OCI-LY7 (cell line): ENCODE results near the gene PHKA2. TPM values are rescaled to one million over a fixed set of nuclear protein-coding genes. Genes with fewer than 3 reads are reported as not detected.

Experiments
- BruUV-seq: library from RNA; stranded (reverse); fragments of 400-500 nt; replicated peaks from 2 replicates; lab custom pipeline; 2021; lab: Mats Ljungman, UMichigan
- CTCF ChIA-PET: fragments of 300-600 bp; sonication (Branson Sonifier 250); formaldehyde crosslinking; loops from one replicate; lab custom pipeline; 2022; ENCODE audit warnings: antibody characterized with exemption; ENCODE audit not compliant: unreplicated experiment; lab: Charles Lee
- POLR2A ChIA-PET: fragments of 300-600 bp; sonication (Branson Sonifier 250); formaldehyde crosslinking; loops from one replicate; lab custom pipeline; 2022; ENCODE audit warnings: antibody characterized with exemption; lab: Charles Lee
- DNase-seq: peaks from one replicate; pipeline ENCODE4 v3.0.0-alpha.2; 2015; ENCODE audit warnings: low spot score
- H2AFZ ChIP-seq: fragments of 200-600 bp; sonication (generic), shearing (Covaris generic); 2 replicates; pipeline ENCODE4 v1.6.1; 2014; ENCODE audit warnings: mild to moderate bottlenecking, antibody characterized with exemption, low read length, moderate library complexity
- H3K27ac ChIP-seq: fragments of 200-600 bp; sonication (generic); 2 replicates; pipeline ENCODE4 v1.5.1; 2014; ENCODE audit warnings: mixed run types, low read depth, mild to moderate bottlenecking, moderate library complexity, low read length, inconsistent platforms; ENCODE audit not compliant: poor library complexity, severe bottlenecking
- H3K36me3 ChIP-seq: fragments of 200-600 bp; sonication (generic); 2 replicates; pipeline ENCODE4 v1.6.1; 2014; ENCODE audit warnings: mild to moderate bottlenecking, antibody characterized with exemption, low read length, moderate library complexity, mixed read lengths; ENCODE audit not compliant: insufficient read depth
- H3K4me1 ChIP-seq: fragments of 200-600 bp; sonication (generic); 2 replicates; pipeline ENCODE4 v1.5.1; 2014; ENCODE audit warnings: mild to moderate bottlenecking, low read length; ENCODE audit not compliant: insufficient read depth, poor library complexity, severe bottlenecking
- H3K4me2 ChIP-seq: fragments of 200-600 bp; sonication (generic); 2 replicates; pipeline ENCODE4 v1.6.1; 2014; ENCODE audit warnings: mild to moderate bottlenecking, low read length
- H3K4me3 ChIP-seq: fragments of 200-600 bp; sonication (generic); 2 replicates; pipeline ENCODE4 v1.5.1; 2014; ENCODE audit warnings: mild to moderate bottlenecking, low read depth, low read length; ENCODE audit not compliant: poor library complexity, severe bottlenecking
- H3K79me2 ChIP-seq: fragments of 200-600 bp; sonication (generic); 2 replicates; pipeline ENCODE4 v1.6.1; 2016; ENCODE audit warnings: low read depth, mild to moderate bottlenecking, low read length, moderate library complexity, mixed read lengths; ENCODE audit not compliant: insufficient read depth
- H3K9me2 ChIP-seq: fragments of 200-600 bp; sonication (generic); 2 replicates; pipeline ENCODE4 v1.6.1; 2016; ENCODE audit warnings: mild to moderate bottlenecking, low read length, mixed read lengths; ENCODE audit not compliant: insufficient read depth
- H3K9me3 ChIP-seq: fragments of 200-600 bp; sonication (generic); 2 replicates; pipeline ENCODE4 v1.6.1; 2014; ENCODE audit warnings: mild to moderate bottlenecking, mixed run types, low read length, mixed read lengths
- H4K20me1 ChIP-seq: fragments of 200-600 bp; sonication (generic); 2 replicates; pipeline ENCODE4 v1.6.1; 2014; ENCODE audit warnings: mild to moderate bottlenecking, antibody characterized with exemption, low read length, moderate library complexity, mixed read lengths; ENCODE audit not compliant: insufficient read depth
- CTCF ChIP-seq: fragments of 200-600 bp; sonication (generic); conservative IDR thresholded peaks from 2 replicates; pipeline ENCODE4 v1.5.1; 2014; ENCODE audit warnings: mild to moderate bottlenecking, antibody characterized with exemption, low read length, moderate library complexity, mixed read lengths
- EZH2phosphoT487 ChIP-seq: fragments of 200-600 bp; sonication (generic); IDR thresholded peaks from 2 replicates; pipeline ENCODE4 v1.6.1; 2018; ENCODE audit warnings: low read depth, borderline replicate concordance, mild to moderate bottlenecking, mixed run types, antibody characterized with exemption, low read length, moderate library complexity, mixed read lengths
- intact Hi-C: fragments of 100-400 bp; cut with micrococcal nuclease; formaldehyde crosslinking; loops from one replicate; pipeline ENCODE4 v1.10.0; 2022; ENCODE audit not compliant: unreplicated experiment
- total RNA-seq, 2 experiments: library from RNA; depleted of rRNA in 1 of 2; stranded (reverse); fragments of >200 nt in 1 of 2; shearing (Covaris generic) in 1 of 2; gene quantifications; 2 replicates each; pipeline ENCODE4 v1.2.3, GENCODE V29; 2014 to 2022

Gene PHKA2
- total RNA-seq, 2 experiments from 2014 or later = 24.1 to 41.4 TPM

- H3K4me1 ChIP-seq = no peaks in the 10 kb centered on the region
- no peaks in the 10 kb centered on the region for H3K9me2 ChIP-seq
- H3K4me3 ChIP-seq = no peak overlapping the region
- no peaks in the 10 kb centered on the region for H3K36me3 ChIP-seq
- TF ChIP-seq EZH2phosphoT487 = no peak
- TF ChIP-seq CTCF = no peak
- H3K79me2 ChIP-seq = no peaks in the 10 kb centered on the region
- no peak overlapping the region for H3K4me2 ChIP-seq
- DNase-seq = no peak
- H2AFZ ChIP-seq = no peak overlapping the region
- H3K27ac ChIP-seq = no peak overlapping the region
- no peaks in the 10 kb centered on the region for H3K9me3 ChIP-seq
- H4K20me1 ChIP-seq = no peaks in the 10 kb centered on the region
- no TSS peak for BruUV-seq
- ChIA-PET POLR2A (no interaction called here), CTCF (no interaction called here)
- intact Hi-C loops = no loop called here
Measured at GRCh38 chrX:18872621-18873020, 111.3 kb downstream of the PHKA2 start.

- intact Hi-C loops = no loop called here
- Histone ChIP-seq H3K79me2 (no peaks in the 10 kb centered on the region), H3K36me3 (no peaks in the 10 kb centered on the region), H3K4me3 (no peak overlapping the region), H3K4me2 (no peak overlapping the region), H3K9me2 (no peaks in the 10 kb centered on the region), H3K4me1 (no peaks in the 10 kb centered on the region), H3K27ac (no peak overlapping the region), H3K9me3 (no peaks in the 10 kb centered on the region), H4K20me1 (no peaks in the 10 kb centered on the region), H2AFZ (no peak overlapping the region)
- POLR2A ChIA-PET = no interaction called here
- BruUV-seq = no TSS peak
- no peak for DNase-seq
- TF ChIP-seq CTCF = no peak
- TF ChIP-seq EZH2phosphoT487 = no peak
- CTCF ChIA-PET = no interaction called here
Measured at GRCh38 chrX:18871970-18872369, 111.9 kb downstream of the PHKA2 start.

DNA sequence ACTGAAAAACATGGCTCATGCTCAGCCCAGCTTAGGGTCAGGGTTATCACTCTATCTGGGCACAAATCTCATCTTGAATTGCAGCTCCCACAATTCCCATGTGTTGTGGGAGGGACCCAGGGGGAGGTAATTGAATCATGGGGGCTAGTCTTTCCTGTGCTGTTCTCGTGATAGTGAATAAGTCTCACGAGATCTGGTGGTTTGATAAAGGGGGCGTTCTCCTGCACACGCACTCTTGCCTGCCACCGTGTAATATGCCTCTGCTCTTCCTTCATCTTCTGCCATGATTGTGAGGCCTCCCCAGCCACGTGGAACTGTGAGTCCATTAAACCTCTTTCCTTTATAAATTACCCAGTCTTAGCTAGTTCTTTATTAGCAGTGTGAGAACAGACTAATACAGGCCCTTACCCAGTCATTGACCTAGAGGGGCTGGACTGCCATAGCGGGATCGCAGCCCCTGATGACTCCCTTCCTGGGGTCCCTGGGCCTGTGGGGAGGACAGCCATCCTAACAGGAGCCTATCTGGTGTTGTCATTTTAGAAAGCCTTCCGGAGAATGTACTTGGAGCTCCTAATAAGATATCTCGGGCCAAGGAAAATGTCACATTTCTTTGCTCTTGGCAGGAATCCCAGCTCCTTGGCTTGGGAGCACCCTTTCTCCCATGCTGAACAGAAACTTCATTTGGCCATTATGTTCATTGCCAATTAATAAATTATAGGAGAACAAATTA, 112.6 kb downstream of the PHKA2 start:
- no peaks in the 10 kb centered on the region for H4K20me1 ChIP-seq
- H3K27ac ChIP-seq = no peak overlapping the region
- H3K36me3 ChIP-seq = no peaks in the 10 kb centered on the region
- DNase-seq = no peak
- no peaks in the 10 kb centered on the region for H3K9me3 ChIP-seq
- ChIA-PET POLR2A (interaction anchor here (0.5 kb wide), 1 partner anchor 502 kb away, joined by 5 read pairs; no protein-coding TSS in a partner anchor), CTCF (no interaction called here)
- no peak for TF ChIP-seq EZH2phosphoT487
- no peak for TF ChIP-seq CTCF
- no TSS peak for BruUV-seq
- H3K4me1 ChIP-seq = no peaks in the 10 kb centered on the region
- H3K4me2 ChIP-seq = no peak overlapping the region
- H2AFZ ChIP-seq = no peak overlapping the region
- H3K9me2 ChIP-seq = no peaks in the 10 kb centered on the region
- no peak overlapping the region for H3K4me3 ChIP-seq
- intact Hi-C loops = no loop called here
- H3K79me2 ChIP-seq = no peaks in the 10 kb centered on the region
